HCT116 (cell line): ENCODE data around the gene FGF10. TPM values are rescaled to one million over a fixed set of nuclear protein-coding genes. Genes with fewer than 3 reads are reported as not detected.

Experiments used
- ATAC-seq: fragments of 200-7000 bp; cut with Tn5 transposase; 2 replicates; pipeline ENCODE4 v1.9.1; 2020; ENCODE audit warnings: mild to moderate bottlenecking, moderate library complexity
- BruUV-seq: library from RNA; stranded (reverse); fragments of 400-500 nt; replicated peaks from 2 replicates; lab custom pipeline; 2021; lab: Mats Ljungman, UMichigan
- CTCF ChIA-PET: fragments of 300-600 bp; sonication (Branson Sonifier 250); formaldehyde crosslinking; loops from one replicate; lab custom pipeline; 2021; ENCODE audit warnings: antibody characterized with exemption; lab: Charles Lee
- POLR2A ChIA-PET: fragments of 300-600, 350-600 bp; sonication (Branson Sonifier 250); formaldehyde crosslinking; loops from one replicate; lab custom pipeline; 2021; ENCODE audit warnings: antibody characterized with exemption; lab: Charles Lee
- RAD21 ChIA-PET, 2 experiments: fragments of 300-600 bp; sonication (Branson Sonifier 250); formaldehyde crosslinking; loops; one replicate each; lab custom pipeline; 2023; ENCODE audit warnings: low total read pairs in 2 of 2; ENCODE audit not compliant: uncharacterized antibody in 2 of 2, unreplicated experiment in 2 of 2, low non-redundant PET in 1 of 2; lab: Charles Lee
- DNase-seq: peaks from one replicate; pipeline ENCODE4 v3.0.0-alpha.2; 2010; ENCODE audit warnings: low read depth, low spot score
- H2AFZ ChIP-seq: fragments of 200-600 bp; shearing (Covaris generic), sonication (generic); 2 replicates; pipeline ENCODE4 v1.6.1; 2017; ENCODE audit warnings: low read depth, mixed run types, mixed read lengths, antibody characterized with exemption, low read length; ENCODE audit not compliant: poor library complexity, severe bottlenecking
- H3K27ac ChIP-seq: 2 replicates; pipeline ENCODE4 v1.5.1; 2012; ENCODE audit warnings: low read depth, low read length
- H3K27me3 ChIP-seq: fragments of 200-600 bp; sonication (generic); 2 replicates; pipeline ENCODE4 v1.6.1; 2016; ENCODE audit warnings: mixed run types, low read length, mixed read lengths; ENCODE audit not compliant: insufficient read depth
- H3K36me3 ChIP-seq, 2 experiments: fragments of 200-500 bp in 1 of 2; fragments of 200-600 bp in 1 of 2; sonication (Bioruptor generic) in 1 of 2; sonication (generic) in 1 of 2; 2 replicates each; pipeline versions ENCODE4 v1.5.1 to v1.6.1; 2014 to 2016; ENCODE audit warnings: low read length in 2 of 2, inconsistent platforms in 1 of 2, mixed read lengths in 1 of 2, mixed run types in 1 of 2; ENCODE audit not compliant: insufficient read depth in 2 of 2, control insufficient read depth in 1 of 2
- H3K4me1 ChIP-seq, 2 experiments: fragments of 200-600 bp in 1 of 2; sonication (generic) in 1 of 2; 2 replicates each; pipeline versions ENCODE4 v1.5.1 to v1.6.1; 2012 to 2017; ENCODE audit warnings: low read length in 2 of 2, inconsistent platforms in 1 of 2, mild to moderate bottlenecking in 1 of 2, mixed read lengths in 1 of 2, mixed run types in 1 of 2, moderate library complexity in 1 of 2; ENCODE audit not compliant: insufficient read depth in 2 of 2, control insufficient read depth in 1 of 2
- H3K4me2 ChIP-seq: fragments of 200-600 bp; sonication (generic); 2 replicates; pipeline ENCODE4 v1.6.1; 2017; ENCODE audit warnings: mixed run types, low read length, mixed read lengths
- H3K4me3 ChIP-seq, 2 experiments: fragments of 200-600 bp in 1 of 2; sonication (generic) in 1 of 2; replicated peaks in 1 of 2; 2 replicates each; pipeline ENCODE4 v1.5.1; 2011 to 2016; ENCODE audit warnings: low read length in 2 of 2, control low read depth in 1 of 2, low read depth in 1 of 2, mild to moderate bottlenecking in 1 of 2, mixed read lengths in 1 of 2, mixed run types in 1 of 2
- H3K79me2 ChIP-seq: fragments of 200-600 bp; sonication (generic); 2 replicates; pipeline ENCODE4 v1.6.1; 2017; ENCODE audit warnings: mild to moderate bottlenecking, mixed run types, low read length, moderate library complexity, mixed read lengths; ENCODE audit not compliant: insufficient read depth
- H3K9ac ChIP-seq: fragments of 200-600 bp; sonication (generic); 2 replicates; pipeline ENCODE4 v1.6.1; 2016; ENCODE audit warnings: low read length, mixed read lengths
- H3K9me2 ChIP-seq: fragments of 200-600 bp; sonication (generic), shearing (Covaris generic); 2 replicates; pipeline ENCODE4 v1.6.1; 2017; ENCODE audit warnings: mixed run types, mild to moderate bottlenecking, moderate library complexity; ENCODE audit not compliant: insufficient read depth
- H3K9me3 ChIP-seq, 2 experiments: fragments of 200-500 bp in 1 of 2; fragments of 200-600 bp in 1 of 2; sonication (Bioruptor generic) in 1 of 2; sonication (generic) in 1 of 2; 2 replicates each; pipeline ENCODE4 v1.6.1; 2014 to 2017; ENCODE audit warnings: low read length in 2 of 2, mixed read lengths in 2 of 2, inconsistent platforms in 1 of 2, low read depth in 1 of 2, mild to moderate bottlenecking in 1 of 2, mixed run types in 1 of 2, moderate library complexity in 1 of 2; ENCODE audit not compliant: control insufficient read depth in 1 of 2, insufficient read depth in 1 of 2
- H4K20me1 ChIP-seq: fragments of 200-600 bp; sonication (generic), shearing (Covaris generic); 2 replicates; pipeline ENCODE4 v1.6.1; 2017; ENCODE audit warnings: mixed run types, mild to moderate bottlenecking, moderate library complexity; ENCODE audit not compliant: insufficient read depth
- ATF3 ChIP-seq: IDR thresholded peaks from 2 replicates; pipeline ENCODE4 v1.6.1; 2012
- CEBPB ChIP-seq: IDR thresholded peaks from 2 replicates; pipeline ENCODE4 v1.6.1; 2012; ENCODE audit warnings: low read depth
- CTCF ChIP-seq, 3 experiments: fragments of 200-600 bp in 1 of 3; sonication (generic) in 1 of 3; IDR thresholded peaks in 2 of 3; conservative IDR thresholded peaks in 1 of 3; 2 replicates each; pipeline ENCODE4 v1.5.1; 2012 to 2017; ENCODE audit warnings: low read depth in 2 of 3, low read length in 2 of 3, antibody characterized with exemption in 1 of 3, borderline replicate concordance in 1 of 3, control low read depth in 1 of 3, mild to moderate bottlenecking in 1 of 3, mixed read lengths in 1 of 3, mixed run types in 1 of 3, moderate library complexity in 1 of 3; ENCODE audit not compliant: insufficient read depth in 1 of 3
- EGR1 ChIP-seq: IDR thresholded peaks from 2 replicates; pipeline ENCODE4 v1.6.1; 2012; ENCODE audit warnings: low read depth
- ELF1 ChIP-seq: IDR thresholded peaks from 2 replicates; pipeline ENCODE4 v1.6.1; 2012; ENCODE audit warnings: low read depth, borderline replicate concordance
- EZH2 ChIP-seq: fragments of 200-600 bp; sonication (generic); IDR thresholded peaks from 2 replicates; pipeline ENCODE4 v1.6.1; 2017; ENCODE audit warnings: antibody characterized with exemption, mixed run types
- EZH2phosphoT487 ChIP-seq: fragments of 200-600 bp; IDR thresholded peaks from 2 replicates; pipeline ENCODE4 v1.6.1; 2018; ENCODE audit warnings: antibody characterized with exemption, borderline replicate concordance
- MAX ChIP-seq: IDR thresholded peaks from 2 replicates; pipeline ENCODE4 v1.6.1; 2012
- POLR2A ChIP-seq: IDR thresholded peaks from 2 replicates; pipeline ENCODE4 v1.7.0; 2011; ENCODE audit warnings: borderline replicate concordance; ENCODE audit not compliant: insufficient read depth, insufficient read length; ENCODE audit errors: extremely low read depth
- REST ChIP-seq: IDR thresholded peaks from 2 replicates; pipeline ENCODE4 v1.6.1; 2012; ENCODE audit warnings: low read depth
- SIN3A ChIP-seq: IDR thresholded peaks from 2 replicates; pipeline ENCODE4 v1.6.1; 2012; ENCODE audit warnings: low read depth
- TCF7L2 ChIP-seq: IDR thresholded peaks from 2 replicates; pipeline ENCODE4 v1.7.0; 2011; ENCODE audit warnings: borderline replicate concordance, inconsistent platforms; ENCODE audit not compliant: insufficient read depth, insufficient read length; ENCODE audit errors: extremely low read depth
- ZBTB33 ChIP-seq: IDR thresholded peaks from 2 replicates; pipeline ENCODE4 v1.6.1; 2011; ENCODE audit warnings: mild to moderate bottlenecking, low read length, moderate library complexity; ENCODE audit not compliant: insufficient replicate concordance; ENCODE audit errors: extremely low read depth
- ZFX ChIP-seq: fragments of 450-650 bp; IDR thresholded peaks from 2 replicates; pipeline ENCODE4 v1.6.1; 2017
- ZNF274 ChIP-seq: fragments of 200-500 bp; sonication (Bioruptor generic); IDR thresholded peaks from 2 replicates; pipeline ENCODE4 v1.6.1; 2014; ENCODE audit warnings: mild to moderate bottlenecking, low read depth, low read length, inconsistent platforms
- intact Hi-C: fragments of 100-400 bp; cut with micrococcal nuclease; formaldehyde crosslinking; loops from 2 replicates; pipeline ENCODE4 v1.10.0; 2022
- total RNA-seq: library from RNA; stranded (reverse); gene quantifications from one replicate; pipeline ENCODE4 v1.2.1, GENCODE V29; 2021; ENCODE audit not compliant: unreplicated experiment

FGF10 gene
- total RNA-seq, 1 experiment from 2014 or later, result not detected

- no peak for TF ChIP-seq REST
- no peak for TF ChIP-seq ATF3
- TF ChIP-seq POLR2A, result no peak
These were observed 4.4 kb downstream of the FGF10 start (continued) for GRCh38 chr5:44384816-44385215.

GRCh38 chr5:44382894-44383293, 6.3 kb downstream of the FGF10 start:
- H3K27ac ChIP-seq, result no peak overlapping the region
- POLR2A ChIA-PET, result no interaction called here
- BruUV-seq, result no TSS peak
- DNase-seq (no peak), ATAC-seq (no peak)
- no peak overlapping the region for H3K4me3 ChIP-seq
- no peaks in the 10 kb centered on the region for H3K79me2 ChIP-seq
- no peak overlapping the region for H3K9ac ChIP-seq
- H3K4me2 ChIP-seq, result no peak overlapping the region
- intact Hi-C loops, result no loop called here
- TF ChIP-seq ELF1, result no peak
- no peak for TF ChIP-seq ATF3
- TF ChIP-seq CTCF (IDR thresholded peaks at IDR 0.05 in 2 of 3, conservative IDR thresholded peaks at IDR 0.05 in 1 of 3; ENCODE audit: borderline replicate concordance in 1 of 3, insufficient read depth in 1 of 3, low read depth in 2 of 3, low read length in 2 of 3), result no peak
- no peak for TF ChIP-seq EZH2
- no peak for TF ChIP-seq CEBPB
- TF ChIP-seq ZBTB33, result no peak
- no peak for TF ChIP-seq EGR1
- TF ChIP-seq POLR2A, result no peak
- TF ChIP-seq MAX, result no peak
- TF ChIP-seq TCF7L2, result no peak
- no peak for TF ChIP-seq ZFX
- no peak for TF ChIP-seq EZH2phosphoT487
- no peak for TF ChIP-seq SIN3A
- no peak for TF ChIP-seq ZNF274
- no peaks in the 10 kb centered on the region for H4K20me1 ChIP-seq
- RAD21 ChIA-PET, result no interaction called here
- no peaks in the 10 kb centered on the region for H3K4me1 ChIP-seq
- CTCF ChIA-PET, result no interaction called here
- H2AFZ ChIP-seq, result no peak overlapping the region
- H3K9me3 ChIP-seq, result no peaks in the 10 kb centered on the region
- H3K27me3 ChIP-seq, result peaks cover 3% of the 10 kb centered on the region; the same call in 1 of the 2 replicates
- H3K9me2 ChIP-seq, result no peaks in the 10 kb centered on the region
- H3K36me3 ChIP-seq, result no peaks in the 10 kb centered on the region
